Measurements from ENCODE around the gene DRC7.

The DRC7 gene

GRCh38 chr16:57676553-57677085, 18.0 kb upstream of the DRC7 start:
- no peak for DNase-seq (ENCODE audit: low read depth in 2 of 2)

- no peak for DNase-seq (ENCODE audit: low read depth in 2 of 2)
Measured at GRCh38 chr16:57677622-57678369, 16.8 kb upstream of the DRC7 start.

- DNase-seq (ENCODE audit: low read depth in 2 of 2) = no peak
Measured at GRCh38 chr16:57679016-57679415, 15.6 kb upstream of the DRC7 start.

GRCh38 chr16:57679767-57680482, 14.7 kb upstream of the DRC7 start:
- DNase-seq (ENCODE audit: low read depth in 2 of 2) = no peak

- no peak for DNase-seq (ENCODE audit: low read depth in 2 of 2)
Measured at GRCh38 chr16:57680842-57681375, 13.7 kb upstream of the DRC7 start.

- DNase-seq (ENCODE audit: low read depth in 2 of 2) = no peak
Measured at GRCh38 chr16:57681950-57682728, 12.5 kb upstream of the DRC7 start.

GRCh38 chr16:57682809-57683635, 11.6 kb upstream of the DRC7 start:
- no peak for DNase-seq (ENCODE audit: low read depth in 2 of 2)

- DNase-seq (ENCODE audit: low read depth in 2 of 2) = no peak
Measured at GRCh38 chr16:57683636-57684545, 10.7 kb upstream of the DRC7 start.

GRCh38 chr16:57684626-57685358, 9.8 kb upstream of the DRC7 start:
- DNase-seq (ENCODE audit: low read depth in 2 of 2) = no peak

- no peak for DNase-seq (ENCODE audit: low read depth in 2 of 2)
Measured at GRCh38 chr16:57685633-57686032, 9.0 kb upstream of the DRC7 start.

GRCh38 chr16:57686577-57686976, 8.0 kb upstream of the DRC7 start:
- DNase-seq (ENCODE audit: low read depth in 2 of 2) = no peak

- DNase-seq (ENCODE audit: low read depth in 2 of 2) = no peak
Measured at GRCh38 chr16:57687363-57687929, 7.2 kb upstream of the DRC7 start.

GRCh38 chr16:57688487-57688986, 6.1 kb upstream of the DRC7 start:
- no peak for DNase-seq (ENCODE audit: low read depth in 2 of 2)

- DNase-seq (ENCODE audit: low read depth in 2 of 2) = no peak
Measured at GRCh38 chr16:57688987-57689761, 5.4 kb upstream of the DRC7 start.

GRCh38 chr16:57689762-57690558, 4.6 kb upstream of the DRC7 start:
- peak in 1 of 2 donors; percentile 13 for DNase-seq (ENCODE audit: low read depth in 2 of 2)

- DNase-seq (ENCODE audit: low read depth in 2 of 2) = no peak
Measured at GRCh38 chr16:57690782-57691471, 3.7 kb upstream of the DRC7 start.

GRCh38 chr16:57692636-57693035, 2.0 kb upstream of the DRC7 start:
- DNase-seq (ENCODE audit: low read depth in 2 of 2) = no peak
